GM10847 (cell line): ENCODE measurements around the gene LUZP4.

Source experiments
- POLR2A ChIP-seq: IDR thresholded peaks from 2 replicates; pipeline ENCODE4 v1.6.1; 2011; ENCODE audit not compliant: insufficient read length; ENCODE audit errors: extremely low read depth

LUZP4 gene

GRCh38 chrX:115322375-115322774 lies 32.9 kb downstream of the LUZP4 start:
- no peak for TF ChIP-seq POLR2A

- no peak for TF ChIP-seq POLR2A
Measured at GRCh38 chrX:115324194-115324593, 34.7 kb downstream of the LUZP4 start.

GRCh38 chrX:115330498-115331168 lies 41.1 kb downstream of the LUZP4 start:
- no peak for TF ChIP-seq POLR2A

- TF ChIP-seq POLR2A: no peak
Measured at GRCh38 chrX:115332832-115333231, 43.3 kb downstream of the LUZP4 start.

- no peak for TF ChIP-seq POLR2A
Measured at GRCh38 chrX:115333446-115333845, 43.9 kb downstream of the LUZP4 start.

GRCh38 chrX:115337491-115338144 lies 48.1 kb downstream of the LUZP4 start:
- no peak for TF ChIP-seq POLR2A

GRCh38 chrX:115339441-115340025 lies 50.0 kb downstream of the LUZP4 start:
- TF ChIP-seq POLR2A: no peak

- no peak for TF ChIP-seq POLR2A
Measured at GRCh38 chrX:115341421-115341820, 51.9 kb downstream of the LUZP4 start.

- TF ChIP-seq POLR2A: no peak
Measured at GRCh38 chrX:115344885-115345614, 55.5 kb downstream of the LUZP4 start.

- no peak for TF ChIP-seq POLR2A
Measured at GRCh38 chrX:115345615-115346014, 56.1 kb downstream of the LUZP4 start.

GRCh38 chrX:115348446-115349225 lies 59.1 kb downstream of the LUZP4 start:
- TF ChIP-seq POLR2A: no peak

GRCh38 chrX:115350711-115351381 lies 61.3 kb downstream of the LUZP4 start:
- no peak for TF ChIP-seq POLR2A

- TF ChIP-seq POLR2A: no peak
Measured at GRCh38 chrX:115356369-115356768, 66.9 kb downstream of the LUZP4 start.
